ENCODE measurements around the gene KCNH2. TPM values are rescaled to one million over a fixed set of nuclear protein-coding genes. Genes with fewer than 3 reads are reported as not detected.

The KCNH2 gene
- total and polyA plus RNA-seq, 2 of the 13 experiments (the other 11 are each of a cell fraction or from before 2014, with no cell fraction given) = 0.09 to 0.11 TPM

- BruUV-seq (replicated peaks) = no TSS peak
- TF ChIP-seq ZFP41 (CRISPR knock-in tag; IDR thresholded peaks at IDR 0.05; ENCODE audit: borderline replicate concordance) (no peak), MAX (IDR thresholded peaks at IDR 0.05) (no peak), ZBTB4 (CRISPR knock-in tag; IDR thresholded peaks at IDR 0.05; ENCODE audit: borderline replicate concordance) (no peak), ZNF331 (CRISPR knock-in tag; IDR thresholded peaks at IDR 0.05) (no peak), ZNF18 (CRISPR knock-in tag; IDR thresholded peaks at IDR 0.05; ENCODE audit: insufficient replicate concordance) (no peak), ZNF224 (CRISPR knock-in tag; IDR thresholded peaks at IDR 0.05) (no peak), RNF2 (conservative IDR thresholded peaks at IDR 0.05; ENCODE audit: low read depth) (no peak)
- WGBS (ENCODE audit: low lambda C conversion rate) = no CpG with 5 or more reads among the region's 2 CpGs
- no peak overlapping the region for H3K27ac ChIP-seq (ENCODE audit: extremely low read length, insufficient read depth, low read length)
- no peak overlapping the region for H3K9ac ChIP-seq (ENCODE audit: insufficient read depth, low read depth, low read length)
- no peak overlapping the region for H3K4me2 ChIP-seq (ENCODE audit: low read depth, low read length)
- in situ Hi-C loops (cut with HindIII; ENCODE audit: extremely low pct_ligation_motif_present, low pct_unique_long_range_greater_than_20kb) = no loop called here
- no peaks in the 10 kb centered on the region for H3K4me1 ChIP-seq (ENCODE audit: insufficient read depth, low read length)
- H3K79me2 ChIP-seq (ENCODE audit: insufficient read depth, low read length) = no peaks in the 10 kb centered on the region
- ATAC-seq (no peak), FAIRE-seq (no peak), DNase-seq (ENCODE audit: low spot score) (no peak)
- H3K9me3 ChIP-seq (ENCODE audit: low read length) = no peaks in the 10 kb centered on the region
- intact Hi-C loops (cut with micrococcal nuclease; ENCODE audit: unreplicated experiment) = no loop called here
- H4K20me1 ChIP-seq (ENCODE audit: insufficient read depth, low read length) = no peaks in the 10 kb centered on the region
- POLR2A ChIA-PET = no interaction called here
- CTCF ChIA-PET (ENCODE audit: low intra/inter-chr PET ratio, low total read pairs) = interaction anchor here (1.5 kb wide), 1 partner anchor 24 kb away, joined by 13 read pairs; no protein-coding TSS in a partner anchor
- H3K27me3 ChIP-seq (ENCODE audit: control insufficient read depth in 1 of 2, insufficient read depth in 2 of 2, low read length in 2 of 2) = peaks cover 3 to 43% of the 10 kb centered on the region in 2 experiments; a peak in 4 of 5 replicates
- no peak overlapping the region for H3K4me3 ChIP-seq (replicated peaks in 1 of 3; ENCODE audit: insufficient read depth in 1 of 3, low read depth in 2 of 3, low read length in 3 of 3)
- H2AFZ ChIP-seq (ENCODE audit: low read length) = no peak overlapping the region
- H3K36me3 ChIP-seq (replicated peaks in 1 of 2; ENCODE audit: control insufficient read depth in 1 of 2, insufficient read depth in 2 of 2, low read length in 2 of 2) = no peaks in the 10 kb centered on the region
Observed at GRCh38 chr7:150962290-150962552, 15.9 kb downstream of the KCNH2 start.

All from HepG2 (cell line).